Stomach (tissue), 4 donors: Measurements from ENCODE around the gene TDRD15.

Source experiments
- CTCF ChIP-seq, 7 experiments: fragments of 450-650 bp in 4 of 7; fragments of 200-600 bp in 3 of 7; sonication (generic) in 3 of 7; IDR thresholded peaks; one replicate each; pipeline ENCODE4 v1.5.1; 2016 to 2019; ENCODE audit warnings: antibody characterized with exemption in 7 of 7, control low read depth in 2 of 7, mild to moderate bottlenecking in 1 of 7
- POLR2A ChIP-seq, 4 donors: fragments of 450-650 bp; IDR thresholded peaks; one replicate each; pipeline ENCODE4 v1.6.1; 2016; ENCODE audit warnings: antibody characterized with exemption in 4 of 4, control low read depth in 2 of 4, mild to moderate bottlenecking in 1 of 4, moderate library complexity in 1 of 4

- TF ChIP-seq POLR2A (IDR thresholded peaks at IDR 0.05) (no peak), CTCF (IDR thresholded peaks at IDR 0.05) (no peak)
These were observed 52.3 kb downstream of the TDRD15 start for GRCh38 chr2:21175895-21176646.
